H9 (cell line): ENCODE measurements around the gene BCO1. TPM values are rescaled to one million over a fixed set of nuclear protein-coding genes. Genes with fewer than 3 reads are reported as not detected.

Source experiments
- DNase-seq: peaks from one replicate; pipeline ENCODE4 v3.0.0-alpha.2; 2017
- H2AFZ ChIP-seq: one replicate; pipeline ENCODE4 v1.6.1; 2013; ENCODE audit warnings: mild to moderate bottlenecking, low read length, control low read depth, moderate library complexity
- H2AK5ac ChIP-seq: 2 replicates; pipeline ENCODE4 v1.6.1; 2013; ENCODE audit warnings: low read length, control low read depth, mixed read lengths; ENCODE audit not compliant: insufficient read length
- H2BK120ac ChIP-seq: one replicate; pipeline ENCODE4 v1.6.1; 2013; ENCODE audit warnings: low read depth, mild to moderate bottlenecking, low read length, control low read depth, inconsistent platforms; ENCODE audit not compliant: poor library complexity, severe bottlenecking
- H2BK12ac ChIP-seq: 2 replicates; pipeline ENCODE4 v1.6.1; 2013; ENCODE audit warnings: low read length, control low read depth, mixed read lengths, low read depth; ENCODE audit not compliant: insufficient read length
- H2BK15ac ChIP-seq: 2 replicates; pipeline ENCODE4 v1.6.1; 2013; ENCODE audit warnings: low read depth, low read length, control low read depth
- H2BK20ac ChIP-seq: one replicate; pipeline ENCODE4 v1.6.1; 2013; ENCODE audit warnings: low read depth, mild to moderate bottlenecking, low read length, control low read depth, inconsistent platforms; ENCODE audit not compliant: poor library complexity, severe bottlenecking
- H2BK5ac ChIP-seq: 2 replicates; pipeline ENCODE4 v1.6.1; 2013; ENCODE audit warnings: low read length, control low read depth, mixed read lengths; ENCODE audit not compliant: insufficient read length
- H3K14ac ChIP-seq: 2 replicates; pipeline ENCODE4 v1.6.1; 2013; ENCODE audit warnings: low read length, control low read depth; ENCODE audit not compliant: insufficient read depth
- H3K18ac ChIP-seq: 2 replicates; pipeline ENCODE4 v1.6.1; 2013; ENCODE audit warnings: low read depth, mild to moderate bottlenecking, mixed read lengths, low read length, control low read depth; ENCODE audit not compliant: insufficient read length
- H3K23ac ChIP-seq: 2 replicates; pipeline ENCODE4 v1.6.1; 2013; ENCODE audit warnings: low read length, control low read depth, mixed read lengths, low read depth; ENCODE audit not compliant: insufficient read length
- H3K23me2 ChIP-seq: 2 replicates; pipeline ENCODE4 v1.6.1; 2013; ENCODE audit warnings: low read depth, mild to moderate bottlenecking, mixed read lengths, low read length, control low read depth; ENCODE audit not compliant: insufficient read length, poor library complexity, severe bottlenecking
- H3K27ac ChIP-seq: 2 replicates; pipeline ENCODE4 v1.5.1; 2013; ENCODE audit warnings: low read length, control low read depth, mixed read lengths, low read depth; ENCODE audit not compliant: insufficient read length
- H3K27me3 ChIP-seq: 2 replicates; pipeline ENCODE4 v1.6.1; 2013; ENCODE audit warnings: low read length, control low read depth, inconsistent platforms; ENCODE audit not compliant: insufficient read depth
- H3K4ac ChIP-seq: 2 replicates; pipeline ENCODE4 v1.6.1; 2013; ENCODE audit warnings: low read depth, mild to moderate bottlenecking, control low read depth, inconsistent platforms, low read length, moderate library complexity
- H3K4me1 ChIP-seq: 2 replicates; pipeline ENCODE4 v1.6.1; 2013; ENCODE audit warnings: low read length, control low read depth, inconsistent platforms; ENCODE audit not compliant: insufficient read depth
- H3K4me2 ChIP-seq: 2 replicates; pipeline ENCODE4 v1.6.1; 2013; ENCODE audit warnings: low read length, control low read depth, mixed read lengths; ENCODE audit not compliant: insufficient read length, insufficient read depth
- H3K56ac ChIP-seq: 2 replicates; pipeline ENCODE4 v1.6.1; 2013; ENCODE audit warnings: low read depth, mild to moderate bottlenecking, mixed read lengths, low read length, control low read depth; ENCODE audit not compliant: insufficient read length
- H3K79me1 ChIP-seq: 2 replicates; pipeline ENCODE4 v1.6.1; 2013; ENCODE audit warnings: low read depth, mild to moderate bottlenecking, moderate library complexity, low read length, control low read depth, inconsistent platforms; ENCODE audit not compliant: insufficient read depth, poor library complexity, severe bottlenecking
- H3K79me2 ChIP-seq: 2 replicates; pipeline ENCODE4 v1.6.1; 2013; ENCODE audit warnings: low read length, control low read depth, inconsistent platforms; ENCODE audit not compliant: insufficient read depth
- H3K9ac ChIP-seq: 2 replicates; pipeline ENCODE4 v1.6.1; 2013; ENCODE audit warnings: low read length, control low read depth, mixed read lengths; ENCODE audit not compliant: insufficient read length; ENCODE audit errors: extremely low read depth
- H3K9me3 ChIP-seq: one replicate; pipeline ENCODE4 v1.6.1; 2013; ENCODE audit warnings: low read depth, low read length, inconsistent platforms; ENCODE audit not compliant: control insufficient read depth
- H3T11ph ChIP-seq: one replicate; pipeline ENCODE4 v1.6.1; 2013; ENCODE audit warnings: mild to moderate bottlenecking, low read length, control low read depth, inconsistent platforms
- H4K20me1 ChIP-seq: one replicate; pipeline ENCODE4 v1.6.1; 2013; ENCODE audit not compliant: control insufficient read depth, insufficient read length, insufficient read depth
- H4K5ac ChIP-seq: 2 replicates; pipeline ENCODE4 v1.6.1; 2013; ENCODE audit warnings: low read depth, mild to moderate bottlenecking, mixed read lengths, low read length, control low read depth; ENCODE audit not compliant: insufficient read length
- H4K8ac ChIP-seq: replicated peaks from 2 replicates; pipeline ENCODE4 v1.6.1; 2013; ENCODE audit warnings: low read length, control low read depth, mixed read lengths, low read depth; ENCODE audit not compliant: insufficient read length
- H4K91ac ChIP-seq: 2 replicates; pipeline ENCODE4 v1.6.1; 2013; ENCODE audit warnings: low read depth, mild to moderate bottlenecking, moderate library complexity, mixed read lengths, low read length, control low read depth; ENCODE audit not compliant: insufficient read length
- H3K27ac Mint-ChIP-seq, 3 experiments: 2 replicates in 2 of 3; 3 replicates in 1 of 3; pipeline ENCODE4 v1.8.0; 2020 to 2021; ENCODE audit warnings: mixed read lengths in 3 of 3, mild to moderate bottlenecking in 1 of 3, moderate library complexity in 1 of 3
- H3K27me3 Mint-ChIP-seq: 2 replicates; pipeline ENCODE4 v1.8.0; 2021; ENCODE audit warnings: low read depth, mild to moderate bottlenecking, moderate library complexity, mixed read lengths
- H3K36me3 Mint-ChIP-seq, 3 experiments: 2 replicates in 2 of 3; 3 replicates in 1 of 3; pipeline ENCODE4 v1.8.0; 2020 to 2021; ENCODE audit warnings: low read depth in 3 of 3, mixed read lengths in 3 of 3; ENCODE audit not compliant: insufficient read depth in 1 of 3
- H3K4me1 Mint-ChIP-seq, 2 experiments: 2 replicates each; pipeline ENCODE4 v1.8.0; 2020; ENCODE audit warnings: mixed read lengths in 2 of 2
- H3K4me3 Mint-ChIP-seq, 2 experiments: 2 replicates in 1 of 2; 3 replicates in 1 of 2; pipeline ENCODE4 v1.8.0; 2020 to 2021; ENCODE audit warnings: mild to moderate bottlenecking in 2 of 2, mixed read lengths in 2 of 2, moderate library complexity in 1 of 2
- H3K9me3 Mint-ChIP-seq, 2 experiments: 2 replicates in 1 of 2; 3 replicates in 1 of 2; pipeline ENCODE4 v1.8.0; 2020; ENCODE audit warnings: mild to moderate bottlenecking in 2 of 2, mixed read lengths in 2 of 2, moderate library complexity in 1 of 2
- CTCF ChIP-seq: fragments of 200-600 bp; sonication (generic); conservative IDR thresholded peaks from 3 replicates; pipeline ENCODE4 v1.8.0; 2021; ENCODE audit warnings: antibody characterized with exemption, mild to moderate bottlenecking
- WGBS: extraction: QIAGEN DNeasy Blood & Tissue Kit; methylation state at CpG from one replicate; pipeline ENCODE4 v1.1.7; 2013; ENCODE audit warnings: missing lambda C conversion rate, low lambda C conversion rate, mixed read lengths; ENCODE audit not compliant: insufficient read length; ENCODE audit errors: extremely low coverage; 5-methylcytosine and 5-hydroxymethylcytosine counted together
- total RNA-seq: library from RNA; stranded (reverse); gene quantifications from 2 replicates; pipeline ENCODE4 v1.2.1, GENCODE V29; 2021

BCO1 gene
- total RNA-seq, 1 experiment from 2014 or later, result not detected

- Histone ChIP-seq H2BK20ac (no peak overlapping the region), H2AFZ (no peak overlapping the region), H3K23me2 (no peaks in the 10 kb centered on the region), H3K27ac (no peak overlapping the region), H4K5ac (no peak overlapping the region), H2AK5ac (no peak overlapping the region), H2BK12ac (no peak overlapping the region), H2BK120ac (no peak overlapping the region), H3K9me3 (no peaks in the 10 kb centered on the region), H3K79me1 (peaks cover 8% of the 10 kb centered on the region), H3K56ac (no peak overlapping the region), H3K18ac (no peak overlapping the region), H3T11ph (no peak overlapping the region), H4K8ac (no peak overlapping the region), H3K4me1 (no peaks in the 10 kb centered on the region; the same call in 1 of the 2 replicates), H3K23ac (no peak overlapping the region), H3K9ac (no peak overlapping the region), H2BK5ac (no peak overlapping the region), H4K20me1 (peaks cover 3% of the 10 kb centered on the region), H4K91ac (no peak overlapping the region), H3K27me3 (no peaks in the 10 kb centered on the region), H3K4ac (no peak overlapping the region), H3K14ac (no peak overlapping the region), H2BK15ac (no peak overlapping the region), H3K4me2 (no peak overlapping the region), H3K79me2 (peaks cover 24% of the 10 kb centered on the region; the same call in 1 of the 2 replicates)
- Mint-ChIP-seq H3K9me3 (no peaks in the 10 kb centered on the region), H3K4me3 (no peak overlapping the region), H3K27ac (no peak overlapping the region), H3K27me3 (no peaks in the 10 kb centered on the region), H3K36me3 (peaks cover 0 to 3% (median 2%) of the 10 kb centered on the region in 3 experiments; a peak in 3 of 7 replicates), H3K4me1 (peaks cover 16 to 21% of the 10 kb centered on the region in 2 experiments)
- TF ChIP-seq CTCF, result no peak
- WGBS, result no CpG with 5 or more reads among the region's 2 CpGs
- DNase-seq, result no peak
These were observed 82.5 kb downstream of the BCO1 start for GRCh38 chr16:81321039-81321438.
